Measurements from ENCODE around the gene GJA9.

DNA sequence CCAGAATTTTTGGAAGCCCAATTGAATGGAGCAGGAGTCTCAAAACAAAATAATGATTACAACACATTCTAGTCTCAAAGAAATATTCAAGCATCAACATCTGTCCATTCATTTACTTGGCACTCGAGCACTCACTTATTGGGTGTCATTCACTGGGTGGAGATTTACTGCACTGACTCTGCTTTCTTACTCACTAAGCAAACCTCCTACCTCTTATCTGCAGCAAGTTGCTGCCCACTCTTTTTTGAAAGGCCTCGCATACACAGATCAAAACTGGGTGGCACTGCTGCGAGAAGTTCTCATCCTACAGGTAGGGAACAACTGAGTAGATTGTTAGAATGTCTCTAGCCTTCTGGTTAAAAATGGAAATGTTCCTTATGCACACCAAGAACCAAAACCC, 42.2 kb upstream of the GJA9 start:
- TF ChIP-seq, protein P1, sequence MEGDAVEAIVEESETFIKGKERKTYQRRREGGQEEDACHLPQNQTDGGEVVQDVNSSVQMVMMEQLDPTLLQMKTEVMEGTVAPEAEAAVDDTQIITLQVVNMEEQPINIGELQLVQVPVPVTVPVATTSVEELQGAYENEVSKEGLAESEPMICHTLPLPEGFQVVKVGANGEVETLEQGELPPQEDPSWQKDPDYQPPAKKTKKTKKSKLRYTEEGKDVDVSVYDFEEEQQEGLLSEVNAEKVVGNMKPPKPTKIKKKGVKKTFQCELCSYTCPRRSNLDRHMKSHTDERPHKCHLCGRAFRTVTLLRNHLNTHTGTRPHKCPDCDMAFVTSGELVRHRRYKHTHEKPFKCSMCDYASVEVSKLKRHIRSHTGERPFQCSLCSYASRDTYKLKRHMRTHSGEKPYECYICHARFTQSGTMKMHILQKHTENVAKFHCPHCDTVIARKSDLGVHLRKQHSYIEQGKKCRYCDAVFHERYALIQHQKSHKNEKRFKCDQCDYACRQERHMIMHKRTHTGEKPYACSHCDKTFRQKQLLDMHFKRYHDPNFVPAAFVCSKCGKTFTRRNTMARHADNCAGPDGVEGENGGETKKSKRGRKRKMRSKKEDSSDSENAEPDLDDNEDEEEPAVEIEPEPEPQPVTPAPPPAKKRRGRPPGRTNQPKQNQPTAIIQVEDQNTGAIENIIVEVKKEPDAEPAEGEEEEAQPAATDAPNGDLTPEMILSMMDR (IDR thresholded peaks at IDR 0.05): no peak
- TF ChIP-seq POLR2A (IDR thresholded peaks at IDR 0.05): no peak
- no peak for TF ChIP-seq EP300 (IDR thresholded peaks at IDR 0.05)
